ENCODE measurements around the gene RHOU. TPM values are rescaled to one million over a fixed set of nuclear protein-coding genes. Genes with fewer than 3 reads are reported as not detected.

Gene RHOU
- total and polyA plus RNA-seq, 2 experiments from 2014 or later, result 0.95 to 4.4 TPM

- DNase-seq (ENCODE audit: low spot score) (no peak), ATAC-seq (no peak)
- Histone ChIP-seq H3K4me1 (ENCODE audit: insufficient read depth) (peaks cover 10% of the 10 kb centered on the region), H3K27me3 (ENCODE audit: insufficient read depth) (peaks cover 23% of the 10 kb centered on the region), H3K4me3 (no peak overlapping the region), H2AFZ (no peak overlapping the region), H3K9me2 (ENCODE audit: insufficient read depth) (no peaks in the 10 kb centered on the region), H4K20me1 (replicated peaks; ENCODE audit: insufficient read depth) (no peaks in the 10 kb centered on the region), H3K36me3 (ENCODE audit: insufficient read depth) (no peaks in the 10 kb centered on the region), H3K4me2 (no peak overlapping the region), H3K79me2 (replicated peaks; ENCODE audit: insufficient read depth) (no peaks in the 10 kb centered on the region), H3F3A (replicated peaks; ENCODE audit: low read depth) (no peaks in the 10 kb centered on the region), H3K27ac (ENCODE audit: low read depth) (no peak overlapping the region)
- H3K27ac Mint-ChIP-seq, result no peak overlapping the region
- peaks cover 11% of the 10 kb centered on the region; the same call in 2 of the 3 replicates for H3K4me1 Mint-ChIP-seq
- TF ChIP-seq ZNF114 (CRISPR knock-in tag; IDR thresholded peaks at IDR 0.05) (no peak), POLR2AphosphoS5 (IDR thresholded peaks at IDR 0.05; ENCODE audit: low read depth) (no peak), EZH2phosphoT487 (IDR thresholded peaks at IDR 0.05; ENCODE audit: unreplicated experiment) (no peak), JUNB (IDR thresholded peaks at IDR 0.05; ENCODE audit: unreplicated experiment) (no peak), STAT1 (IDR thresholded peaks at IDR 0.05; ENCODE audit: unreplicated experiment) (no peak), NANOG (IDR thresholded peaks at IDR 0.05; ENCODE audit: borderline replicate concordance) (no peak), ZNF462 (CRISPR knock-in tag; IDR thresholded peaks at IDR 0.05) (no peak), CREB1 (CRISPR knock-in tag; IDR thresholded peaks at IDR 0.05; ENCODE audit: low read depth) (no peak), CTCF (conservative IDR thresholded peaks at IDR 0.05; ENCODE audit: low read depth in 2 of 2) (no peak), REST (IDR thresholded peaks at IDR 0.05; ENCODE audit: unreplicated experiment) (no peak), EZH2 (IDR thresholded peaks at IDR 0.05; ENCODE audit: low read depth, unreplicated experiment) (no peak), ETS1 (IDR thresholded peaks at IDR 0.05) (no peak), ZNF331 (CRISPR knock-in tag; IDR thresholded peaks at IDR 0.05; ENCODE audit: low read depth) (no peak)
- H3K9me3 Mint-ChIP-seq, result no peaks in the 10 kb centered on the region; the same call in 2 of the 3 replicates
- H3K4me3 Mint-ChIP-seq, result no peak overlapping the region
- H3K36me3 Mint-ChIP-seq (ENCODE audit: low read depth), result peaks cover 12% of the 10 kb centered on the region
- H3K27me3 Mint-ChIP-seq (ENCODE audit: insufficient read depth, low read depth, poor library complexity), result peaks cover 13% of the 10 kb centered on the region
Measured at GRCh38 chr1:228740543-228741317, 5.5 kb downstream of the RHOU start.
